ENCODE measurements around the gene CREB3L2. TPM values are rescaled to one million over a fixed set of nuclear protein-coding genes. Genes with fewer than 3 reads are reported as not detected.
"Not testable (repeated sequence)": the region's sequence is repeated elsewhere in the genome, so short reads cannot be mapped to it uniquely, and the experiment has no call there.

Gene CREB3L2
- polyA plus RNA-seq, 3 donors, result 45.9 to 50.9 (median 46.1) TPM

GRCh38 chr7:137935884-137936508 lies 65.9 kb downstream of the CREB3L2 start:
- no peak for DNase-seq (ENCODE audit: low read depth in 3 of 3, low spot score in 2 of 3)

- no peak for DNase-seq (ENCODE audit: low read depth in 3 of 3, low spot score in 2 of 3)
Observed at GRCh38 chr7:137934941-137935883, 66.7 kb downstream of the CREB3L2 start.

GRCh38 chr7:137934176-137934826 lies 67.6 kb downstream of the CREB3L2 start:
- no peak for DNase-seq (ENCODE audit: low read depth in 3 of 3, low spot score in 2 of 3)

GRCh38 chr7:137933270-137934017 lies 68.4 kb downstream of the CREB3L2 start:
- no peak for DNase-seq (ENCODE audit: low read depth in 3 of 3, low spot score in 2 of 3)

- no peak for DNase-seq (ENCODE audit: low read depth in 3 of 3, low spot score in 2 of 3)
Observed at GRCh38 chr7:137932881-137933269, 69.0 kb downstream of the CREB3L2 start.

- no peak for DNase-seq (ENCODE audit: low read depth in 3 of 3, low spot score in 2 of 3)
Observed at GRCh38 chr7:137931823-137932222, 70.1 kb downstream of the CREB3L2 start.

- DNase-seq (ENCODE audit: low read depth in 3 of 3, low spot score in 2 of 3), result no peak
Observed at GRCh38 chr7:137930581-137930980, 71.3 kb downstream of the CREB3L2 start.

- no peak for DNase-seq (ENCODE audit: low read depth in 3 of 3, low spot score in 2 of 3)
Observed at GRCh38 chr7:137928626-137929025, 73.3 kb downstream of the CREB3L2 start.

GRCh38 chr7:137927386-137927785 lies 74.5 kb downstream of the CREB3L2 start:
- DNase-seq (ENCODE audit: low read depth in 3 of 3, low spot score in 2 of 3), result no peak

GRCh38 chr7:137926206-137926605 lies 75.7 kb downstream of the CREB3L2 start:
- not testable (repeated sequence) for DNase-seq (ENCODE audit: low read depth in 3 of 3, low spot score in 2 of 3)

GRCh38 chr7:137925754-137926153 lies 76.1 kb downstream of the CREB3L2 start:
- DNase-seq (ENCODE audit: low read depth in 3 of 3, low spot score in 2 of 3), result no peak

- no peak for DNase-seq (ENCODE audit: low read depth in 3 of 3, low spot score in 2 of 3)
Observed at GRCh38 chr7:137925091-137925490, 76.8 kb downstream of the CREB3L2 start.

- no peak for DNase-seq (ENCODE audit: low read depth in 3 of 3, low spot score in 2 of 3)
Observed at GRCh38 chr7:137923380-137923779, 78.5 kb downstream of the CREB3L2 start.

- DNase-seq (ENCODE audit: low read depth in 3 of 3, low spot score in 2 of 3), result no peak
Observed at GRCh38 chr7:137920637-137921399, 81.1 kb downstream of the CREB3L2 start.

GRCh38 chr7:137919987-137920386 lies 81.9 kb downstream of the CREB3L2 start:
- DNase-seq (ENCODE audit: low read depth in 3 of 3, low spot score in 2 of 3), result no peak

- no peak for DNase-seq (ENCODE audit: low read depth in 3 of 3, low spot score in 2 of 3)
Observed at GRCh38 chr7:137916980-137917645, 84.8 kb downstream of the CREB3L2 start.

- no peak for DNase-seq (ENCODE audit: low read depth in 3 of 3, low spot score in 2 of 3)
Observed at GRCh38 chr7:137916564-137916963, 85.3 kb downstream of the CREB3L2 start.

GRCh38 chr7:137915266-137915665 lies 86.6 kb downstream of the CREB3L2 start:
- no peak for DNase-seq (ENCODE audit: low read depth in 3 of 3, low spot score in 2 of 3)

GRCh38 chr7:137913985-137914384 lies 87.9 kb downstream of the CREB3L2 start:
- DNase-seq (ENCODE audit: low read depth in 3 of 3, low spot score in 2 of 3), result no peak

Measured in right renal cortex interstitium (tissue), 3 donors.